GM12801 (cell line): ENCODE results near the gene SARS1.

Source experiments
- TF ChIP-seq, protein P1 (sequence below): IDR thresholded peaks from one replicate; pipeline ENCODE4 v1.5.1; 2011; ENCODE audit warnings: control low read depth; ENCODE audit not compliant: insufficient read length; ENCODE audit errors: extremely low read depth

SARS1 gene

DNA sequence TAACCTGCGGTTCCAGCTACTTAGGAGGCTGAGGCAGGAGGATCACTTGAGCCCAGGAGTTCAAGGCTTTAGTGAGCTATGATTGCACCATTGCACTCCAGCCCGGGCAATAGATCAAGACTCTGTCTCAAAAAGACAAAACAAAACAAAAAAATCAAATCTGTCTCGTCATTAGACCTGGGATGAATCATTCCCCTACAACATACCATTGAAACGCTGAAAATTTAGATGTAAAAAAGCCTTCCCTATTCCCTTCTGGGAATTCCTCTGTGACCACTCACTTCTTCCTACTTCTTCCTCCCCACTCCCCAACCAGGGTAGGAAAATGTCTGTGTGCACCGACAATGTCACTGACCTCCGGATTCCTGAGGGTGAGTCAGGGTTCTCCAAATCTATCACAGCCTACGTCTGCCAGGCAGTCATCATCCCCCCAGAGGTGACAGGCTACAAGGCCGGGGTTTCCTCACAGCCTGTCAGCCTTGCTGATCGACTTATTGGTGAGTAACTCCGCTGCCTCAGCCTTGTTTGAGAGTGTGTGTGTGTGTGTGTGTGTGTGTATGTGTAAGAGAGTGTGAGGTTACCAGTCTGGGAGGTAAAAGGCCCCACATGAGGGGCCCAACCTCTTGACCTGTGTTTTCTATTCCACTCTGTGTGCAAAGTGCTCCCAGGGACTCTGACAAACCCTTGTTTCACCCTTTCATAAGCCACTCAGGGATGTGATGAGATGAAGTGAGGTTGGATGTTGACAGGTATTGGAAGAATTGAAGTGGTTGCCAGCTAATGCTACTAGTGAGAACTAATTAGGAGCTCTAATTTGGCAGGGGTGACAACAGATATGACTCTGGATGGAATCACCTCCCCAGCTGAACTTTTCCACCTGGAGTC, 16.3 kb upstream of the SARS1 start:
- TF ChIP-seq, protein P1, sequence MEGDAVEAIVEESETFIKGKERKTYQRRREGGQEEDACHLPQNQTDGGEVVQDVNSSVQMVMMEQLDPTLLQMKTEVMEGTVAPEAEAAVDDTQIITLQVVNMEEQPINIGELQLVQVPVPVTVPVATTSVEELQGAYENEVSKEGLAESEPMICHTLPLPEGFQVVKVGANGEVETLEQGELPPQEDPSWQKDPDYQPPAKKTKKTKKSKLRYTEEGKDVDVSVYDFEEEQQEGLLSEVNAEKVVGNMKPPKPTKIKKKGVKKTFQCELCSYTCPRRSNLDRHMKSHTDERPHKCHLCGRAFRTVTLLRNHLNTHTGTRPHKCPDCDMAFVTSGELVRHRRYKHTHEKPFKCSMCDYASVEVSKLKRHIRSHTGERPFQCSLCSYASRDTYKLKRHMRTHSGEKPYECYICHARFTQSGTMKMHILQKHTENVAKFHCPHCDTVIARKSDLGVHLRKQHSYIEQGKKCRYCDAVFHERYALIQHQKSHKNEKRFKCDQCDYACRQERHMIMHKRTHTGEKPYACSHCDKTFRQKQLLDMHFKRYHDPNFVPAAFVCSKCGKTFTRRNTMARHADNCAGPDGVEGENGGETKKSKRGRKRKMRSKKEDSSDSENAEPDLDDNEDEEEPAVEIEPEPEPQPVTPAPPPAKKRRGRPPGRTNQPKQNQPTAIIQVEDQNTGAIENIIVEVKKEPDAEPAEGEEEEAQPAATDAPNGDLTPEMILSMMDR, result no peak

DNA sequence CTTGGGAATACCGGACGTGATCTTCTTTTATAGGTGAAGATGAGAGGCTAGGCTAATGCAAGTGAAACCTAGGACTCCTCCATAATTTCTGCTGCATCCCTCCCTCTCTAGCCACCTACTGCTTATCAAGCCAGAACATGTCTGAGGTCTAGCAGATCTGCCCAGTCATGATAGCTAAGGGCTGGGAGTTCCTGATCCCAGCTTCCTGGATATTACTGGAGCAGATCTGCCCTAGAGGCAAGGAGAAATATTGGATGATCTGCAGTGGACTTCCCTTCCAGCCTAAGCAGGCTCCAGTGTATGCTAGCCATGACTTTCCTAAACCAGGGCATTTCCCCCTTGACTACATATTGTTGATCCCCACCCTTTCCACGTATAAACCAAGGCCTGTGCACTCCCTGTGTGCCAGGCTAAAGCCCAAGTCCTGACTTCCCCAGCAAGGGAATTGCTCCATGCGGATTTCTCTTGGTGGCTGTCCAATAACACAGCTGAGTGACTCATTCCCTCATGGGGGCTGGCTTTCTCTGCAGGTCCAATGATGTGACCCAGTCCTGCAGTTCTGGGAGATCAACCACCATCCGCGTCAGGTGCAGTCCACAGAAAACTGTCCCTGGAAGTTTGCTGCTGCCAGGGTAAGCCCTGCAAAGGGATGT, 15.5 kb upstream of the SARS1 start:
- TF ChIP-seq, protein P1, result no peak

DNA sequence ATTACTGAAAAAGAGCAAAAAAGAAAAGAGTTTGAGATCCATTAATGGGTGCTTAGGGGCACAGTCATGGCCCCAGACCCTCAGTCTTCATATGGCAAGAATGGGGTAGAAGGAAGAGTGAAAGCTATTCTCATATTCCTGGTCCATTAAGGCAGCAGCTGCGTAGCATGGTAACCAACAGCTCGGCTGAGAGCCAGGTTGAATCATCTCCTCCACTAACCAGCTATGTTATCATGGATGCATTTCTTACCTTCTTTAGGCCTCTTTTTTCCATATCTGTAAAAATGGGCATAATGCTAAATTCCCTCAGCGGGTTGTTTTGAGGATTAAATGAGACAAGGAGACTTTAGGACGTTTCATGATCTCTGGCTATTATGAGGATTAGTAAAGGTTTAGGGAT, 15.0 kb upstream of the SARS1 start:
- TF ChIP-seq, protein P1, result no peak

DNA sequence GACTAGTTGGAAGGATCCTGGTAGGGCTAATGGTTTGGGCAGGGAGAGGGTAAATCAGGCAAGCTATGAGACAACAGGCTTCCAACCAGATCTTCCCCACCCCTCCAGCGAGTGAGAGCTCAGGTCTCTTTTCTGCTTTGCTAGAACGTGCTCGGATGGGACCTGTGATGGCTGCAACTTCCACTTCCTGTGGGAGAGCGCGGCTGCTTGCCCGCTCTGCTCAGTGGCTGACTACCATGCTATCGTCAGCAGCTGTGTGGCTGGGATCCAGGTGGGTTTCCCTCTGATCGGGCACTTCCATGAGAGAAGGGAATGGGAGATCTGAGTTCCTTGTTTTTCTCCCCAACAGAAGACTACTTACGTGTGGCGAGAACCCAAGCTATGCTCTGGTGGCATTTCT, 14.0 kb upstream of the SARS1 start:
- TF ChIP-seq, protein P1, result no peak

DNA sequence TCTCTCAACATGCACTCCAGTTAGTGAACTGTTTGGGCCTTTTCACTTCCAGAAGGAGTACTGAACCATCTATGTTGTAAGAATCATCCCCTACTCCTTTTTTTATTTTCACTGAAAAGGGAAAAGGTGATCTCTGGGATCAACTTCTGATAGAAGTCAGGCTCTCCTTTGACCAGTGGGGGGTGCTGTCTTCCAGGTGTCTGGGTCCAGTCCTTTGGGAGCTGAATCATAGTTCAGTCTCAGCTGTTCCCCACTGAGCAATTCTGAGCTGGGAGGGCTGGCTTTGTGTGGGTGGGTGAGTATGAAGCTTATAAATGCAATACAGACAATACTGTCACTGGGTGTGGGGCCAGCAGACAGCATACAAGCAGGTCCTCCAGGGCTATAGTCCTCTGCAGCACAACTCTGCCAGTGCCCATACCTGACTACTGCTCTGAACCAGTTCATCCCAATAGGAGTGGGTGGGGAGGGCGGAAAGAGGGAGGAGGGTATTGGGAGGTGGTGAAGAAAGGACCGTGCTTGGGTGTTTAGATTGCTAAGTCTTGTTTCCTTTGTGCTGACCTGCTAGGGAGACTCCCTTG, 12.5 kb upstream of the SARS1 start:
- TF ChIP-seq, protein P1, result no peak

DNA sequence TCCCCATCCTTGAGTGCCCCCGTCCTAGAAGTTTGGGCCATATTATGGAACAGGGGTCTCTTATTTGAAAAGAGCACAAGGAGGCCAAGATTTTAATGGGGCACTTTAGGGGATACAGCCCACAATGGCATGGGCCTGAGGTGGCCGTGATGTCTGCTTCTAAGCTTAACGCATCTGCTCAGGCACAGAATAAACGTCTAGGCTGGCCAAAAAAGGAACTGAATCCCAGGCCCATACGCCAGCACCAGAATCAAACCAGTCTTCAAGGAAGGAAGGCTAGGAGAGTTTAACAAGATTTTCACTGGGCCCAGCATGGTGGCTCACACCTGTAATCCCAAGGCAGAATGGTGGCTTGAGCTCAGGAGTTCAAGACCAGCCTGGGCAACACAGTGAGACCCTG, 9.2 kb upstream of the SARS1 start:
- TF ChIP-seq, protein P1, result no peak

DNA sequence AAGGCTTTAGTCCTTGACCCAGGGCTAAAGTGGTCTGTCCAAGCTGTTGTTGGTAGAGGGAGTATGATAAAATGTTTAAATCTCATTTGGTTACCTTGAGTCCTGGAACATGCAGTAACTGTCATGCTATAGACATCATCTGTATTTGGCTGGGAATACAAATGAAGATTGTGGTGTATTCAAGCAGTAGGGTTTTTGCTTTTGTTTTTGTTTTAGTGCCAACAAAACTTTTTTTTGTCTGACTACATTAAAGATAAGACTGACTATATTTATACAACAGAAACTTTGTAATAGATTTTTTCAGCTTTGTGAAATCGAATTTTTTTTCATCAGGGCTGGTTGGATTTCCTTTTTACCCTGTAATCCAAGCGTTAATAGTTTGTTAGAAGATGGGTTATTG, 7.4 kb upstream of the SARS1 start:
- TF ChIP-seq, protein P1, result no peak
